Measurements from ENCODE around the gene NINJ1. TPM values are rescaled to one million over a fixed set of nuclear protein-coding genes. Genes with fewer than 3 reads are reported as not detected.

Gene NINJ1
- total and polyA plus RNA-seq, 2 of the 4 experiments (the other 2 are of a cell fraction): 21.9 to 38.8 TPM

GRCh38 chr9:93148721-93149120 lies 14.7 kb upstream of the NINJ1 start:
- intact Hi-C loops (cut with micrococcal nuclease): no loop called here
- CTCF ChIA-PET: no interaction called here
- no peak for DNase-seq

More at GRCh38 chr9:93148721-93149120, 14.7 kb upstream of the NINJ1 start:
- dilution Hi-C loops (cut with HindIII; ENCODE audit: low sequenced_read_pairs, unreplicated experiment) (no loop called here), in situ Hi-C loops (cut with MboI; ENCODE audit: low sequenced_read_pairs) (no loop called here)
- no peak overlapping the region for H2BK20ac ChIP-seq (ENCODE audit: low read depth, low read length)
- WGBS, 2 experiments (ENCODE audit: extremely low coverage in 2 of 2, insufficient read length in 1 of 2): no CpG with 5 or more reads among the region's 2 CpGs
- no peaks in the 10 kb centered on the region; a peak in 1 of 4 replicates for H3K79me1 ChIP-seq (ENCODE audit: low read depth in 1 of 2, low read length in 2 of 2)
- H2BK120ac ChIP-seq (ENCODE audit: low read depth, low read length): no peak overlapping the region
- H4K5ac ChIP-seq (ENCODE audit: low read depth, low read length): no peak overlapping the region
- H3K23ac ChIP-seq (ENCODE audit: low read depth, low read length): no peak overlapping the region
- no peak overlapping the region for H4K91ac ChIP-seq (ENCODE audit: insufficient read depth, low read depth, low read length)
- peaks cover 4% of the 10 kb centered on the region for H3K9me3 ChIP-seq (ENCODE audit: control insufficient read depth, insufficient read depth, low read length)
- H2AK9ac ChIP-seq (replicated peaks; ENCODE audit: low read depth, low read length, poor library complexity): no peak overlapping the region
- H3K18ac ChIP-seq (ENCODE audit: low read depth, low read length): no peak overlapping the region
- H3K9ac ChIP-seq (ENCODE audit: low read depth, low read length): no peak overlapping the region
- BruUV-seq (replicated peaks): no TSS peak
- no peaks in the 10 kb centered on the region for H3K27me3 ChIP-seq (ENCODE audit: control insufficient read depth, insufficient read depth, low read length)
- H3K4me1 ChIP-seq (ENCODE audit: control insufficient read depth, insufficient read depth, low read length): peaks cover 7% of the 10 kb centered on the region
- POLR2A ChIA-PET (ENCODE audit: unreplicated experiment): no interaction called here
- no peak for ATAC-seq (ENCODE audit: low read depth)
- TF ChIP-seq CEBPB (IDR thresholded peaks at IDR 0.05; ENCODE audit: low read depth, low read length): no peak
- TF ChIP-seq MXI1 (IDR thresholded peaks at IDR 0.05; ENCODE audit: borderline replicate concordance, low read depth, low read length): no peak
- TF ChIP-seq CHD1 (IDR thresholded peaks at IDR 0.05; ENCODE audit: low read depth, low read length): no peak
- TF ChIP-seq SMC3 (IDR thresholded peaks at IDR 0.05; ENCODE audit: low read depth, low read length): no peak
- no peak for TF ChIP-seq POLR2A (IDR thresholded peaks at IDR 0.05; ENCODE audit: low read depth, low read length)
- no peak for TF ChIP-seq RFX5 (IDR thresholded peaks at IDR 0.05; ENCODE audit: low read depth, low read length)
- no peak for TF ChIP-seq CTCF (conservative IDR thresholded peaks at IDR 0.05; ENCODE audit: low read depth, low read length)
- TF ChIP-seq MAZ (IDR thresholded peaks at IDR 0.05; ENCODE audit: borderline replicate concordance, low read depth, low read length): no peak
- TF ChIP-seq RCOR1 (IDR thresholded peaks at IDR 0.05; ENCODE audit: insufficient replicate concordance, low read length): no peak
- no peak for TF ChIP-seq BHLHE40 (IDR thresholded peaks at IDR 0.05; ENCODE audit: low read depth, low read length)
- no peak for TF ChIP-seq USF2 (IDR thresholded peaks at IDR 0.05; ENCODE audit: low read depth, low read length)
- no peak for TF ChIP-seq RAD21 (IDR thresholded peaks at IDR 0.05; ENCODE audit: low read length)
- TF ChIP-seq NFE2L2 (IDR thresholded peaks at IDR 0.05; ENCODE audit: low read depth, low read length): no peak
- TF ChIP-seq FOS (IDR thresholded peaks at IDR 0.05; ENCODE audit: low read depth, low read length): no peak
- no peak for TF ChIP-seq MAFK (IDR thresholded peaks at IDR 0.05; ENCODE audit: low read depth, low read length)
- TF ChIP-seq ELK1 (IDR thresholded peaks at IDR 0.05; ENCODE audit: borderline replicate concordance, low read depth, low read length): no peak
- no peak overlapping the region for H2BK15ac ChIP-seq (ENCODE audit: low read depth, low read length)
- no peak overlapping the region for H3K4me3 ChIP-seq (ENCODE audit: insufficient read depth, low read depth, low read length)
- H2AFZ ChIP-seq (replicated peaks; ENCODE audit: low read length, poor library complexity): no peak overlapping the region
- no peak overlapping the region for H2AK5ac ChIP-seq (ENCODE audit: low read depth, low read length)
- no peak overlapping the region for H3K14ac ChIP-seq (replicated peaks; ENCODE audit: low read depth, low read length)
- H4K8ac ChIP-seq (ENCODE audit: low read depth in 2 of 2, low read length in 2 of 2): no peak overlapping the region
- H3K36me3 ChIP-seq (ENCODE audit: control insufficient read depth, insufficient read depth, low read length): no peaks in the 10 kb centered on the region
- no peak overlapping the region for H3K27ac ChIP-seq (ENCODE audit: insufficient read depth, low read length)
- no peak overlapping the region for H3K4ac ChIP-seq (ENCODE audit: low read depth, low read length)
- H3K56ac ChIP-seq (ENCODE audit: extremely low read depth, insufficient read depth, low read length): no peak overlapping the region
- no peak overlapping the region for H3K4me2 ChIP-seq (ENCODE audit: low read depth, low read length)
- H3K9me1 ChIP-seq (ENCODE audit: insufficient read depth, low read length): no peaks in the 10 kb centered on the region
- no peak overlapping the region for H2BK5ac ChIP-seq (ENCODE audit: low read depth, low read length, poor library complexity, severe bottlenecking)
- no peaks in the 10 kb centered on the region; the same call in 1 of the 2 replicates for H4K20me1 ChIP-seq (ENCODE audit: insufficient read depth, low read length)
